Left colon (tissue), 2 donors: Measurements from ENCODE around the gene TAMALIN. TPM values are rescaled to one million over a fixed set of nuclear protein-coding genes. Genes with fewer than 3 reads are reported as not detected.

ENCODE experiments used
- ATAC-seq: fragments of 200-7000 bp; cut with Tn5 transposase; one replicate; pipeline ENCODE4 v1.9.1; 2020; ENCODE audit warnings: mild to moderate bottlenecking, moderate library complexity
- DNase-seq, 2 donors: peaks; one replicate each; pipeline ENCODE4 v3.0.0-alpha.2; 2020
- intact Hi-C, 2 donors: fragments of 100-400 bp; cut with DNase I in 1 of 2; cut with micrococcal nuclease in 1 of 2; formaldehyde crosslinking; loops; one replicate each; pipeline versions ENCODE4 v1.11.2 to v1.14.0; 2022; cut with DNase I, micrococcal nuclease
- long read RNA-seq: library from polyadenylated mRNA; unstranded; transcript quantifications from one replicate; pipeline ENCODE4 v2.0.0, GENCODE V29; 2021
- total RNA-seq, 2 donors: library from RNA; stranded (reverse); fragmentation: NEBNext Ultra II Directional; extraction: Animal tissue kit (Norgen Biotek cat#: 25700); gene quantifications; one replicate each; pipeline ENCODE4 v1.2.1, GENCODE V29; 2021
- donor health status: DM: no; HTN: no; CAD: no.
- donor health status: DM: yes; HTN: yes; CAD: no.

TAMALIN gene
- 10 to 100 TPM in 1 of 2 donors, 1 to 10 TPM in 1; 9.0 to 10.7 TPM for total RNA-seq
- long read RNA-seq, partial matches to known transcripts, result 0 of 6 reads
- long read RNA-seq, other reads (novel, unspliced or antisense), result 2 of 6 reads

- DNase-seq (peak in 1 of 2 donors; percentile 67), ATAC-seq (peak; percentile 61)
- intact Hi-C loops, result no loop called here
These were observed at the start of gene TAMALIN for GRCh38 chr12:52006726-52007157. TAMALIN (plus strand) TSS chr12:52006946; CDS start chr12:52007020, 74 bp downstream.

- no peak for DNase-seq
- no peak for ATAC-seq
- intact Hi-C loops, result no loop called here
These were observed 48.2 kb upstream of the TAMALIN start for GRCh38 chr12:51958542-51958941.

- intact Hi-C loops, result no loop called here
- peak; percentile 18 for ATAC-seq
These were observed 47.5 kb upstream of the TAMALIN start for GRCh38 chr12:51959211-51959610.

GRCh38 chr12:51959921-51960320 lies 46.8 kb upstream of the TAMALIN start:
- DNase-seq (no peak), ATAC-seq (no peak)
- intact Hi-C loops, result no loop called here

More at GRCh38 chr12:51959211-51959610, 47.5 kb upstream of the TAMALIN start:
- peak; percentile 28 to 52 for DNase-seq

- intact Hi-C loops, result no loop called here
- no peak for DNase-seq
- ATAC-seq, result peak; percentile 42
These were observed 46.3 kb upstream of the TAMALIN start for GRCh38 chr12:51960488-51960887.

GRCh38 chr12:51960890-51961289 lies 45.9 kb upstream of the TAMALIN start:
- no peak for DNase-seq
- ATAC-seq, result no peak

DNA sequence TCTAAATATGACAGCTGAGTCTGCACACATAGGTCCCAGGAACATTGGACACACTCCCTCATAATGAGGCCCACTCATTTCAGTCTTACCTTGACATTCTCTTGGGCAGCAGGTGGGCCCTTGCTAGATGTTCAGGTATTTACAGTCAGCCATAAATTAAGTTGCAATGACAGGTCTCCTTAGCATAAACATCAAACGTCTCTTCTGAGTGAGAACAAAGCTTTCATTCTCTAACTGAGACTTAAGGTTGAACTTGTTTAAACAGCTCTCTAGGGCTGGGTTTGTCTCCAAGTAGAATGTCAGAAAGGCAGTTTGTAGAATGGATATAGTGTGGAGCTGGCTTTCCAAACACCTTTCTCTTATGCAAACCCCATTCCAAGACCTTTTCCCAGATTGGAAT lies 44.9 kb upstream of the TAMALIN start:
- intact Hi-C loops, result no loop called here
- DNase-seq, result peak in 1 of 2 donors; percentile 65
- peak; percentile 79 for ATAC-seq

More at GRCh38 chr12:51960890-51961289, 45.9 kb upstream of the TAMALIN start:
- intact Hi-C loops, result no loop called here

GRCh38 chr12:51962737-51963136 lies 44.0 kb upstream of the TAMALIN start:
- ATAC-seq, result peak; percentile 26
- DNase-seq, result no peak
- intact Hi-C loops, result no loop called here

GRCh38 chr12:51963477-51963876 lies 43.3 kb upstream of the TAMALIN start:
- intact Hi-C loops, result no loop called here
- DNase-seq (no peak), ATAC-seq (no peak)

GRCh38 chr12:51969643-51970042 lies 37.1 kb upstream of the TAMALIN start:
- ATAC-seq, result no peak
- intact Hi-C loops, result no loop called here
- DNase-seq, result no peak

DNA sequence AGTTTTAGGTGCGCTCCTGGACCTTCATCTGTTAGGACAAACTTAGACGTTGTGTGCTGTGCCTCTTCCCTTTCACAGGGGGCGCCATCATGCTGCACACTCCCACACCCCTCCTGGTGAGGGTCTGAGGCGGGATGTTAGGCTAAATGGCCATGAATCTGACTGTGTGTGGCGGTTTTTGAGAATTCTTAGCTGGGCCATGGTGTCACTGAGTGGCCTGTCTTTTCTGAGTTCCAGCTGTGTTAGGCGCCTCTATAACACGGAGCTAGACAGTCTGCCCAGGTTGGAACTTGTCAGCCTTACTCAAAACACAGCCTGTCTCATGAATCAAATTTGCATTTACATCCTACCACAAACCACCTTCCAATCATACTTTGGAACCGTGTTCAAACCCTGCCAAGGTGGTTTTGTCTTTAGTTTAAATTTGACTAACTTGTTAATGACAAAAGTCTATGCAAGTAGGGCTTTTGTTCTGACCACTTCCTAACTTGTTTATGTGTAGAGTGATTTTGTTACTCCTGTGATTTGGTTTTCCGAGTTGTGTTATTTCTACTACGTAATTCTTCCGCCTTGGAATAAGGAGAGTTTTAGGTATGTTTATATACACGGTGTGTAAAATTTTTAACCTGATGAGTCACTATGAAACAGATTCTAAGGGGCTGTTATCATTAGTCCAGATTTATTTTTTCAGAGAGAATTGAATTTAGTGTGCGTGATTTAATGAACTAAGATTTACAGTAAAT lies 35.7 kb upstream of the TAMALIN start:
- peak in 1 of 2 donors; percentile 23 for DNase-seq
- ATAC-seq, result peak; percentile 69
- intact Hi-C loops, result no loop called here

GRCh38 chr12:51971679-51972421 lies 34.9 kb upstream of the TAMALIN start:
- DNase-seq, result no peak
- intact Hi-C loops, result no loop called here
- ATAC-seq, result no peak

DNA sequence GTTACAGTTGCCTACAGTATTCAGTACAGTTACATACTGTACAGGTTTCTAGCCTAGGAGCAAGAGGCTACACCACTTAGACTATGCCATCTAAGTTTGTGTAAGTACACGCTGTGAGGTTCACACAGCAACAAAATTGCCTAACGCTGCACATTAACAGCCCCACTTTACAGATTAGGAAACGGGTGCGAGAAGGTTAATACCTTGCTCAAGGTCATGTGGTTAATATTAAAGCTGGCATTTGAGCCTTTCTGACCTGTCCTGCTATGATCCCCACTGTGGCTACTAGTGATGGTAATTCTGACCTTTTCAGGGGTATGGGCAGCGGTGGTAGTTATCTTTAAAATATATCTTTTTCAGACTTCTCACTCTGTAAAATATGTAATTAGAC lies 34.3 kb upstream of the TAMALIN start:
- intact Hi-C loops, result no loop called here
- no peak for DNase-seq

GRCh38 chr12:51972849-51973273 lies 33.9 kb upstream of the TAMALIN start:
- intact Hi-C loops, result no loop called here
- ATAC-seq, result no peak

More for the DNA sequence above, 34.3 kb upstream of the TAMALIN start:
- ATAC-seq, result no peak

GRCh38 chr12:51973560-51973959 lies 33.2 kb upstream of the TAMALIN start:
- ATAC-seq (no peak), DNase-seq (no peak)
- intact Hi-C loops, result no loop called here

More at GRCh38 chr12:51972849-51973273, 33.9 kb upstream of the TAMALIN start:
- DNase-seq, result peak in 1 of 2 donors; percentile 27

- ATAC-seq (no peak), DNase-seq (no peak)
- intact Hi-C loops, result no loop called here
These were observed 32.1 kb upstream of the TAMALIN start for GRCh38 chr12:51974646-51975045.

GRCh38 chr12:51975196-51975595 lies 31.6 kb upstream of the TAMALIN start:
- intact Hi-C loops, result no loop called here
- DNase-seq, result no peak
- ATAC-seq, result no peak

- intact Hi-C loops, result no loop called here
- no peak for ATAC-seq
- DNase-seq, result no peak
These were observed 30.2 kb upstream of the TAMALIN start for GRCh38 chr12:51976376-51977160.

- no peak for DNase-seq
- no peak for ATAC-seq
- intact Hi-C loops, result no loop called here
These were observed 29.4 kb upstream of the TAMALIN start for GRCh38 chr12:51977320-51977753.
